ENCODE data around the gene EDARADD. TPM values are rescaled to one million over a fixed set of nuclear protein-coding genes. Genes with fewer than 3 reads are reported as not detected.
"Not testable (repeated sequence)": the region's sequence is repeated elsewhere in the genome, so short reads cannot be mapped to it uniquely, and the experiment has no call there.

EDARADD gene
- 9.1 and 10.4 TPM in 2 replicates for total RNA-seq

GRCh38 chr1:236393681-236394481, at the start of gene EDARADD:
TSS of gene EDARADD (plus strand) at chr1:236394286. CDS start at chr1:236394445, 159 bp downstream.
- intact Hi-C loops (cut with micrococcal nuclease) = loop anchor here (1.0 to 10.0 kb wide), 6 partner anchors 58 to 399 kb away; partner anchors contain the start of gene GPR137B

GRCh38 chr1:236345728-236346127, 48.4 kb upstream of the EDARADD start:
- intact Hi-C loops (cut with micrococcal nuclease) = no loop called here

- intact Hi-C loops (cut with micrococcal nuclease) = no loop called here
Observed at GRCh38 chr1:236348071-236348470, 46.0 kb upstream of the EDARADD start.

- intact Hi-C loops (cut with micrococcal nuclease) = no loop called here
Observed at GRCh38 chr1:236350308-236350707, 43.8 kb upstream of the EDARADD start.

GRCh38 chr1:236351875-236352573, 42.1 kb upstream of the EDARADD start:
- intact Hi-C loops (cut with micrococcal nuclease) = no loop called here

- intact Hi-C loops (cut with micrococcal nuclease) = not testable (repeated sequence)
Observed at GRCh38 chr1:236352747-236353146, 41.3 kb upstream of the EDARADD start.

- intact Hi-C loops (cut with micrococcal nuclease) = no loop called here
Observed at GRCh38 chr1:236353813-236354212, 40.3 kb upstream of the EDARADD start.

- intact Hi-C loops (cut with micrococcal nuclease) = no loop called here
Observed at GRCh38 chr1:236354330-236355147, 39.5 kb upstream of the EDARADD start.

GRCh38 chr1:236356141-236356540, 37.9 kb upstream of the EDARADD start:
- intact Hi-C loops (cut with micrococcal nuclease) = no loop called here

- intact Hi-C loops (cut with micrococcal nuclease) = no loop called here
Observed at GRCh38 chr1:236361909-236362590, 32.0 kb upstream of the EDARADD start.

GRCh38 chr1:236363237-236363636, 30.8 kb upstream of the EDARADD start:
- intact Hi-C loops (cut with micrococcal nuclease) = no loop called here

- intact Hi-C loops (cut with micrococcal nuclease) = no loop called here
Observed at GRCh38 chr1:236365999-236366570, 28.0 kb upstream of the EDARADD start.

GRCh38 chr1:236366681-236367080, 27.4 kb upstream of the EDARADD start:
- intact Hi-C loops (cut with micrococcal nuclease) = not testable (repeated sequence)

- intact Hi-C loops (cut with micrococcal nuclease) = no loop called here
Observed at GRCh38 chr1:236370420-236370819, 23.7 kb upstream of the EDARADD start.

- intact Hi-C loops (cut with micrococcal nuclease) = no loop called here
Observed at GRCh38 chr1:236371083-236371482, 23.0 kb upstream of the EDARADD start.

- intact Hi-C loops (cut with micrococcal nuclease) = no loop called here
Observed at GRCh38 chr1:236377832-236378535, 16.1 kb upstream of the EDARADD start.

GRCh38 chr1:236381565-236382158, 12.4 kb upstream of the EDARADD start:
- intact Hi-C loops (cut with micrococcal nuclease) = no loop called here

- intact Hi-C loops (cut with micrococcal nuclease) = no loop called here
Observed at GRCh38 chr1:236388332-236388731, 5.8 kb upstream of the EDARADD start.

- intact Hi-C loops (cut with micrococcal nuclease) = no loop called here
Observed at GRCh38 chr1:236389253-236389652, 4.8 kb upstream of the EDARADD start.

GRCh38 chr1:236391008-236391407, 3.1 kb upstream of the EDARADD start:
- intact Hi-C loops (cut with micrococcal nuclease) = loop anchor here (10.0 kb wide), 1 partner anchor 396 kb away; no protein-coding TSS in a partner anchor
